Ramos (cell line): ENCODE results near the gene DNAL1.
"Not testable (repeated sequence)": the region's sequence is repeated elsewhere in the genome, so short reads cannot be mapped to it uniquely, and the experiment has no call there.

Source experiments
- in situ Hi-C: fragments of 300-500 bp; cut with MboI; formaldehyde crosslinking; loops from one replicate; pipeline ENCODE4 v1.14.3; 2022; ENCODE audit warnings: low sequenced_read_pairs; ENCODE audit not compliant: unreplicated experiment

Gene DNAL1

GRCh38 chr14:73644531-73645247 is at the start of gene DNAL1:
Gene DNAL1 (plus strand): TSS chr14:73644986. CDS start chr14:73645040, 54 bp downstream.
- in situ Hi-C loops, result no loop called here

- in situ Hi-C loops, result no loop called here
Observed at GRCh38 chr14:73599499-73599898, 45.3 kb upstream of the DNAL1 start.

- in situ Hi-C loops, result no loop called here
Observed at GRCh38 chr14:73602994-73603393, 41.8 kb upstream of the DNAL1 start.

DNA sequence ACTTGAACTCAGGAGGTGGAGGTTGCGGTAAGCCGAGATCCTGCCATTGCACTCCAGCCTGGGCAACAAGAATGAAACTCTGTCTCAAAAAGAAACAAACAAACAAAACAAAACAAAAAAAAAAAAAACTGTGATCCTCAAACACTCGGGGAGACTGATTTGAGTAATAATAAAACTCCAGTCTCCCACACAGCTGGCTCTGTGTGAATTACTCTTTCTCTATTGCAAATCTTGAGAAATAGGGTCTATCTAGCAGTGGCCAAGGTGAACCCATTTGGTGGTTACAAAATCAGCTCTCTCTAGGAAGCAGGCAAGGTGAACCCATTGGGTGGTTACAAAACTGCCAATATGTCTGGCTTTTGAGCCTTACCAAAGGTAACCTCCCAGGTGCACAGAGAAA is 38.5 kb upstream of the DNAL1 start:
- in situ Hi-C loops, result no loop called here

DNA sequence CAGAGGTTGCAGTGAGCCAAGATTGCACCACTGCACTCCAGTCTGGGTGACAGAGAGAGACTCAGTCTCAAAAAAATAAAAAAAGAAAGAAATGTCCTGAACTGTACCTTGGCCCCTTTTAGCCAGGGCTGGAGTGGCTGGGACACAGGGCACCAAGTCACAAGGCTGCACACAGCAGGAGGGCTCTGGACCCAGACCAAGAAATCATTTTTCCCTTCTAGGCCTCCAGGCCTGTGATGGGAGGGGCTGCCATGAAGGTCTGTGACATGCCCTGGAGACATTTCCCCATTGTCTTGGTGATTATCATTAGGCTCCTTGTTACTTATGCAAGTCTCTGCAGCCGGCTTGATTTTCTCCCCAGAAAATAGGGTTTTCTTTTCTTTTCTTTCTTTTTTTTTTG is 37.5 kb upstream of the DNAL1 start:
- in situ Hi-C loops, result no loop called here

DNA sequence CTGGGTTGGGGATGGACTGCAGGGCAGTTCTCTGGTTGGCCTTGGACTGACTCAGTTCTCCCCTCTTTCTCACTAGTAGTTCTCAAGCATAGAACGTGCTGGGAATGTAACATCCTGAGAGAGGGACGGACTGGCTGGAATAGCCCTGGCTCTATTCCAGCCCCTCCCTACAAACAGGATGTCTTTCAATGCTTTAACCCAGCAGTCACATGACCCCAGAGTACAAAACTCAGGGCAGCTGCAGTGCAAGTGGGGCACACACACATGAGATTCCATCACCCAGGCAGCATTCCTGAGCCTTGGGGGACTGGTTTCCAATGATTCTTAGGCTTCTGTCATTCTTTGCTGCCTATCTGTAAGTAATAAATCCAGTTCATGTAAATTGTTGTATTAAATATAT is 34.1 kb upstream of the DNAL1 start:
- in situ Hi-C loops, result no loop called here

DNA sequence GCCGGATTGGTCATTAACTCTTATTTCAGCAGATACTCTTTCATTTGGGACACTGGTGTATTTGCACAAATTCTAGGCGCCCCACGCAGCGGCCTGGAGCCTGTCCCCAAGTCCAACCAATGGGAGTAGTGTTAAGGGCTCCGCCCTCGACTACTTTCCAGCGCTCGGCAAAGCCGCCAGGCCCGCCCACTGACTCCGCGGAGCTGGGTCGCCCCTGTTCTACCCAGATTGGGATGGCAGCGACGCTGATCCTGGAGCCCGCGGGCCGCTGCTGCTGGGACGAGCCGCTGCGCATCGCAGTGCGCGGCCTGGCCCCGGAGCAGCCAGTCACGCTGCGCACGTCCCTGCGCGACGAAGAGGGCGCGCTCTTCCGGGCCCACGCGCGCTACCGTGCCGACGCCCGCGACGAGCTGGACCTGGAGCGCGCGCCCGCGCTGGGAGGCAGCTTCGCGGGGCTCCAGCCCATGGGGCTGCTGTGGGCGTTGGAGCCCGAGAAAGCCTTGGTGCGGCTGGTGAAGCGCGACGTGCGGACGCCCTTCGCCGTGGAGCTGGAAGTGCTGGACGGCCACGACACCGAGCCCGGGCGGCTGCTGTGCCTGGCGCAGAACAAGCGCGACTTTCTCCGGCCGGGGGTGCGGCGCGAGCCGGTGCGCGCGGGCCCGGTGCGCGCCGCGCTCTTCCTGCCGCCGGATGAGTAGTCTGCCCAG is 32.3 kb upstream of the DNAL1 start, which contains the start of gene ACOT6:
ACOT6 (plus strand) TSS at position 179 of the 707 bp plus-strand sequence; CDS start at position 234, 55 bp downstream.
- in situ Hi-C loops, result no loop called here

GRCh38 chr14:73613046-73613383 is 31.8 kb upstream of the DNAL1 start:
- in situ Hi-C loops, result no loop called here

DNA sequence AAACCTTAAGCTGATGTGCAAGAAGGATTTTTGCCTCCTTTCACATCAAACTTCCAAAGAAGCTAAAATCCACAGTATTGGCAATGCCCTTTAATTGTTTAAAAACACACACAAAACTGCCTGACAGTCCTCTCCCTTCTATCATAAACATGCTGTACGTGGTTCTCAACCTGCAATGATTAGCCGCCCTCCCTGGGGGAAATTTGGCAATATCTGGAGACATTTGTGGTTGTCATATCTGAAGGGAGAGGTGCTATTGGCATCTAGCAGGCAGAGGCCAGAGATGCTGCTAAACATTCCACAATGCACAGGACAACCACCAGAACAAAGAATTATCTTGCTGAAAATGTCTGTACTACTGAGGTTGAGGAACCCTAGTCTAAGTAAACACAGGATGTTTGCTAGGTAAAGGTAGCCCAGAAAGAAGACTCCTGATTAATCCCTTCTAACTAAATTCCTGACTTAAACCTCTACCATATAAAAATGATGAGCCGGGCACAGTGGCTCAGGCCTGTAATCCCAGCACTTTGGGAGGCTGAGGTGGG is 31.3 kb upstream of the DNAL1 start:
- in situ Hi-C loops, result no loop called here

- in situ Hi-C loops, result no loop called here
Observed at GRCh38 chr14:73616831-73617230, 28.0 kb upstream of the DNAL1 start.

- in situ Hi-C loops, result no loop called here
Observed at GRCh38 chr14:73619524-73619923, 25.3 kb upstream of the DNAL1 start.

DNA sequence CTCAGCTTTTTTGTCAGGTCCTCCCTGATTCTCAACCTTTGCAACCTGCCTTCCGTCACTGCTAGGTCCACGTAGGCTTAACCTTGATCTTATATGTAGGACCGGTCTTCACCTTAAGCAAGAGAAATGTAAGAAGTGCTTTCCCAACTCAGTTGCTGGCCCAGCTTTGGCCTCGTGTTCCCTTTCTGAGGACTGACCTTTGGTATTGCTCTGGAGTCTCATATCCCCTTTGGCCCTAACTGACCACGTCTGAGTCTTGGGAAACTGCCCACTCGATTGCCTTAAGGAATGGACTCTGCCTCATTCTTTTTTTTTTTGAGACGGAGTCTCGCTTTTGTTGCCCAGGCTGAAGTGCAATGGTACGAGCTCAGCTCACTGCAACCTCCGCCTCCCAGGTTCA is 24.5 kb upstream of the DNAL1 start:
- in situ Hi-C loops, result no loop called here

- in situ Hi-C loops, result no loop called here
Observed at GRCh38 chr14:73623504-73624054, 21.2 kb upstream of the DNAL1 start.

GRCh38 chr14:73625706-73626105 is 19.1 kb upstream of the DNAL1 start:
- in situ Hi-C loops, result no loop called here

GRCh38 chr14:73627151-73627558 is 17.6 kb upstream of the DNAL1 start:
- in situ Hi-C loops, result no loop called here

DNA sequence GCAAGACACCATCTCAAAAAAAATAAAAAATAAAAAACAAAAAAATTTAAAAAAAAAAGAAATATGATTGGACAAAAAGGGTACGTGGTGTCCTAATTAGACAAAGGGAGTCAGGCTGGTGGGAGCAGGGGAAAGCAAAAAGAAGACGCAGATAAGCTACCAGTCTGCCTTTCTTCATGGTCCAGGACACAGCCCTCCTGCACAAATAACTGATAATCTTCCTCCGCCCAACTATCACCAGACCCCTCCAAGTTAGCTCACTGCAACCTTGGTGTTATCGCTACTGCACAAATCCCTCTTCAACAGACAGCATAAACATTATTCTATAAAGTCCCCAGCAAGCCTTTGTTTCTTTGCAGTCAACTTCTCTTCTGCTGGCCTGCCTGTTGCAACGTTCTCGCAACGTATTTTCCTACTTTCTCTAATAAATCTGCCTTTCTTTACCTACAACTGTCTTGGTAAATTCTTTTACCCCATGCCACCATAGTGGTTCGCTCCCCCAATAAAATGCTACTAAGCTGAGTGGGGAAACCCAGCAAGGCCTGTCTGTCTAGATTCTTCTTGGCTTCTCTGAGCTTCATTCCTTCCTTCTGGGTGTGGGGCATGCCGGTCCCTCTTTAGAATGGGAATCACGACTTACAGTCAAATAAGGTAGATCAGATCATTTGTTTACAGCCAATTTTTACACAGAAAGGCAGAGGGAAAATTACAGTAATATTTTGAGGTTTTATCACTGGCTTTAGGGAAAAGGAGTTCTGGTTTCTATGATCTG is 14.6 kb upstream of the DNAL1 start:
- in situ Hi-C loops, result no loop called here

DNA sequence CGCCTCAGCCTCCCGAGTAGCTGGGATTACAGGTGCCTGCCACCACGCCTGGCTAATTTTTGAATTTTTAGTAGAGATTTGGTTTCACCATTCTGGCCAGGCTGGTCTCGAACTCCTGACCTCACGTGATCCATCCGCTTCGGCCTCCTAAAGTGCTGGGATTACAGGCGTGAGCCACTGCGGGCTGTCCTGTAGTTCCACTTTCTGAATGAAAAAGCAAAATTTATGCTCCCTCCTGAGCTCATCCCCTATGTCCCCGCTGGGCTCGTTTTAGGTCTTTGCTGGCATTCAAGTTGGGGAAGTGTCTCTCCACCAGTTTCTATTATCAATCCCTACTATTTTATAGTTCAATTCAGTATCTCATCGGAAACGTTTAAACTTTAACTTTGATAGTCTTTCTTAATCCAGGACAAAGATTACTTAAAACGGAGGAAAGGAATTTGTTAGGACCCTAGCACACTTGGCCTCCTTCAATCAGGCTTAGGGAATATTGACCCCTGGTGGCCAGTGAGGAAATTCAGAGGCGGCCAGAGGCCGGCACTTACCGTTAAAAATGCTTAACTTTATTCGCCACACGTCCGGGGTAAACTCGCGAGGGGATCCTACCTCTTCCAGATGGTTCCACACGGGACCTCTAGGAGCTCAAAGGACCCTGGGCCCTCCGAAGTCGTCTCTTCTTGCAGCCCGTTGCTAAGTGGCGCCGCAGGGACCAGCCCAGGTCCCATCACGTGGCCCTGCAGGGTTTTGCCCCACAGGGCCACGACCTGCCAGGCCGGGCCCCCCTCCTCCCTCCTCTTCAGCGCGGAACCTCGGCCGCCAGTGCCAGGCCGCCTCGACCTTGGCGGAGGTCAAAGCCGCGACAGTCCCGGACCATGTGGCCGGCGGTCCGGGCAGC is 11.4 kb upstream of the DNAL1 start:
- in situ Hi-C loops, result no loop called here

- in situ Hi-C loops, result no loop called here
Observed at GRCh38 chr14:73634011-73634833, 10.6 kb upstream of the DNAL1 start.

- in situ Hi-C loops, result not testable (repeated sequence)
Observed at GRCh38 chr14:73636355-73636754, 8.4 kb upstream of the DNAL1 start.
